Ishikawa (cell line): ENCODE results near the gene FRMD5.

Experiments used
- CEBPB ChIP-seq: IDR thresholded peaks from 2 replicates; pipeline ENCODE4 v1.6.1; 2012
- CREB1 ChIP-seq: IDR thresholded peaks from 2 replicates; pipeline ENCODE4 v1.6.1; 2012; ENCODE audit warnings: low read depth
- EGR1 ChIP-seq: IDR thresholded peaks from 2 replicates; pipeline ENCODE4 v1.6.1; 2012
- EP300 ChIP-seq: IDR thresholded peaks from 2 replicates; pipeline ENCODE4 v1.6.1; 2012; ENCODE audit warnings: borderline replicate concordance
- FOXM1 ChIP-seq: IDR thresholded peaks from 2 replicates; pipeline ENCODE4 v1.6.1; 2012; ENCODE audit warnings: low read depth, borderline replicate concordance
- MAX ChIP-seq: IDR thresholded peaks from 2 replicates; pipeline ENCODE4 v1.6.1; 2012
- NFIC ChIP-seq: IDR thresholded peaks from 2 replicates; pipeline ENCODE4 v1.6.1; 2012
- RAD21 ChIP-seq: IDR thresholded peaks from 2 replicates; pipeline ENCODE4 v1.6.1; 2012; ENCODE audit warnings: low read depth
- REST ChIP-seq: IDR thresholded peaks from 2 replicates; pipeline ENCODE4 v1.6.1; 2012; ENCODE audit warnings: low read depth, mild to moderate bottlenecking
- TAF1 ChIP-seq: IDR thresholded peaks from 2 replicates; pipeline ENCODE4 v1.6.1; 2012; ENCODE audit warnings: low read depth, mild to moderate bottlenecking
- TCF12 ChIP-seq: IDR thresholded peaks from 2 replicates; pipeline ENCODE4 v1.6.1; 2012; ENCODE audit warnings: low read depth
- TEAD4 ChIP-seq: IDR thresholded peaks from 2 replicates; pipeline ENCODE4 v1.6.1; 2012
- YY1 ChIP-seq: IDR thresholded peaks from 2 replicates; pipeline ENCODE4 v1.6.1; 2012; ENCODE audit warnings: low read depth
- ZBTB7A ChIP-seq: IDR thresholded peaks from 2 replicates; pipeline ENCODE4 v1.6.1; 2012; ENCODE audit warnings: low read depth
- TF ChIP-seq, protein P1 (sequence below): IDR thresholded peaks from 2 replicates; pipeline ENCODE4 v1.6.1; 2012

Gene FRMD5

GRCh38 chr15:43881245-43881644, 313.8 kb downstream of the FRMD5 start:
- no peak for TF ChIP-seq RAD21
- TF ChIP-seq TEAD4: no peak
- TF ChIP-seq CREB1: no peak
- TF ChIP-seq FOXM1: no peak
- TF ChIP-seq EGR1: no peak
- no peak for TF ChIP-seq EP300
- TF ChIP-seq MAX: no peak
- no peak for TF ChIP-seq ZBTB7A
- no peak for TF ChIP-seq REST
- TF ChIP-seq TCF12: no peak
- no peak for TF ChIP-seq TAF1
- TF ChIP-seq, protein P1, sequence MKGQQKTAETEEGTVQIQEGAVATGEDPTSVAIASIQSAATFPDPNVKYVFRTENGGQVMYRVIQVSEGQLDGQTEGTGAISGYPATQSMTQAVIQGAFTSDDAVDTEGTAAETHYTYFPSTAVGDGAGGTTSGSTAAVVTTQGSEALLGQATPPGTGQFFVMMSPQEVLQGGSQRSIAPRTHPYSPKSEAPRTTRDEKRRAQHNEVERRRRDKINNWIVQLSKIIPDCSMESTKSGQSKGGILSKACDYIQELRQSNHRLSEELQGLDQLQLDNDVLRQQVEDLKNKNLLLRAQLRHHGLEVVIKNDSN: no peak
- no peak for TF ChIP-seq CEBPB
- TF ChIP-seq NFIC: no peak
- TF ChIP-seq YY1: no peak

GRCh38 chr15:43880406-43881194, 314.5 kb downstream of the FRMD5 start:
- no peak for TF ChIP-seq ZBTB7A
- TF ChIP-seq TAF1: no peak
- TF ChIP-seq FOXM1: no peak
- TF ChIP-seq NFIC: no peak
- no peak for TF ChIP-seq YY1
- no peak for TF ChIP-seq CREB1
- TF ChIP-seq TCF12: no peak
- no peak for TF ChIP-seq TEAD4

DNA sequence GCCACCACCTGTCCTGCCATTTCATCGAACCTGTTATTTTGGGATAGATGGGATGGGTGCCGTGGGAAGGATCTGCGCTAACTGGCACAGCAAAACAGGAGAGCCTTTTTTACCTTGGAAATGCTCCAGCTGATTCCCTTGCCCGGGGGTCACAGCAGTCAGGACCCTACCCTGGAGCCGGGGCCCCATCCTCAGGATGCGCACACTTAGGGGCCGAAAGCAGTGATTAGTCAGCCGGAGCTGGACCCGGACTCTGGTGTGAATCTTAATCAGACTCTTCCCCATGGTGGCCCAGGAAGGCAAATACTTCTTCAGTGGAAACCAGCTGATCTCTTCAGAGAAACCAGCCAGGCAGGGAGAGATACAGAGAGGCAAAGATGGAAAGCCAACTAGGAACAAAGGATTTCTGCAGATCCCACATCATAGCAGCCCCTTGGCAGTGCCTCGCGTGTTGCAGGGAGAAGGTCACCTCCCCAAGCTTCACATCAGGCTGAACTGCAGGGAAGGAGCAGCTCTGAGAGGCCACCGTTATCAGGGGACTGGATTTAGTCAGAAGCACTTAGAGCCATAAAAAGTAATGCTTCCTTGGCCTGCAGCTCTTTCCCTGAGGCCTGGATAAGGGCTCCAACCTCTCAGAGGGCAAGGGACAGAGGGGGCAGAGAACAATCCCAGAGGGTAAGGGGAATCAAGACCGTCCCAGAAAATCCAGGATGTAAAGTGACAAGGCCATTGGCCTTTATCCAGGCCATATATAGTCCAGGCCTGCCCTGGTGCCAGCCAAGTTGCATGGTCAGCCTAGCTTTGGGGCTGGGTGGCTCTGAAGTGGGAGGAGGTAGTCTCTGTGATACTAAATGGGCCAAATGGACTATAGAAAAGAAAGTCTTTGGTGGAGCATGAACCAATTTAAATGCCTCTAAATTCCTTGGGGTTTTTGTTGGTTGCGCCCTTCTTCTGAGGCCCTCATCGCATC, 315.4 kb downstream of the FRMD5 start:
- TF ChIP-seq CEBPB: no peak

DNA sequence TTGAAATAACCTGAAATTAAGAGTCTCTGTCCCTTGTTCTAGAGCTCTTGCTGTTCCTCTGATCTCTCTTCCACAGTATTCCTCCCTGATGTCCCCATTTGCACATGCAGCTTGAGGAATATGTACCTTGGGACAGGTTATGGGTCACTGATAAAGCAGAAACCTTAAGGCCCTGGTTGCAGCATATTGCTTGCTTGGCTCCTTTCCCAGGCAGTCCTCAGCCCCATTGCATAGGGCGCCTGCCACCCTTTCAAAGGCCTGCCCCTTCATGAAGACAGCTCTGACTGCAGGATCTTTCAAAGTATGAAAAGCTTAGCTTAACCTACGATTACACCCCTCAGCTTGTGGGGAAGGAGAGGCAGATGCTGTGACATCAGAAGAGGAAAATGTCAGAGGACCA, 316.6 kb downstream of the FRMD5 start:
- TF ChIP-seq NFIC (no peak), TAF1 (no peak), TEAD4 (no peak), FOXM1 (no peak), RAD21 (no peak), CEBPB (no peak), MAX (no peak), YY1 (no peak), EP300 (no peak), ZBTB7A (no peak), TCF12 (no peak), CREB1 (no peak), REST (no peak)
- TF ChIP-seq, protein P1: no peak

- TF ChIP-seq EGR1 (no peak), TAF1 (no peak), CREB1 (no peak), NFIC (no peak), TEAD4 (peak; percentile 49; the same call in 1 of the 2 replicates), EP300 (no peak), ZBTB7A (no peak), MAX (no peak), CEBPB (peak; percentile 41; the same call in 1 of the 2 replicates), TCF12 (no peak)
- TF ChIP-seq, protein P1: no peak
Observed at GRCh38 chr15:43877371-43877770, 317.7 kb downstream of the FRMD5 start.
